ENCODE measurements around the gene CRB3. TPM values are rescaled to one million over a fixed set of nuclear protein-coding genes. Genes with fewer than 3 reads are reported as not detected.
"Not testable (repeated sequence)": the region's sequence is repeated elsewhere in the genome, so short reads cannot be mapped to it uniquely, and the experiment has no call there.

CRB3 gene
- total RNA-seq, 1 donor from 2014 or later = not detected

DNA sequence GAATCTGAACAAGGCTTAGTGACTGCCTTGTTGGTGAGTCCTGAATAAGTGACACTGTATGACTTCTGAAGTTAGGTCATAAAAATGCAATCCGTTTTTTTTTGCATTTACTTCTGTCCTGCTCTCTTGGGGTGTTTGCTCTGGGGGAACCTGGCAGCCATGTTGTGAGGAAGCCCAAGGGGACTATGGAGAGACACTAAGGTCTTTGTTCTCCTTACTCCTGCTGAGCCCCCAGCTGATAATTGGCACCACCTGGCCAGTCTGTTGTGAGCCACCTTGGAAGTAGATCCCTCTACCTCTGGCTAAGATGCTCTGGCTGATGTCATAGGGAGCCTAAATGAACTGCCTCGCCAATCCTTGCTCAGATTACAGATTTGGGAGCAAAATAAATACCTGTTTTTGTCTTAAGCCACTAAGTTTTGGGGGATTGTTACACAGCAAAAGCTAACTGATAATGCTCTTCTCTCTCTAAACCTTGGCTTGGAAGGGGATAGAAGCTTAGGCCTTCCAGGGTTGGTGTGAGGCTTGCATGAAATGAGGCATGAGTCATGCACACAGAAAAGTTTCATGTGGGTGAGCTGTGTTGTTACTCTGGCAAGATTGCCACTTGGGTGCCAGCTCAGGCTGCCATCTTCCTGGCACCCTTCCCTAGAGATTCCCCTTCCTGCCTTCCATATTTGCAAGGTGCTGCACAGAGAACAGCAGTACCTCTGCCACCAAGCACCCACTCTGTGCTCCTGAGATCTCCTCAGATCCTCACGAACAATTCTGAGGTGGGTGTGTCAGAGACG lies 27.9 kb downstream of the CRB3 start:
- no peak for DNase-seq (ENCODE audit: low read depth in 2 of 2)

DNA sequence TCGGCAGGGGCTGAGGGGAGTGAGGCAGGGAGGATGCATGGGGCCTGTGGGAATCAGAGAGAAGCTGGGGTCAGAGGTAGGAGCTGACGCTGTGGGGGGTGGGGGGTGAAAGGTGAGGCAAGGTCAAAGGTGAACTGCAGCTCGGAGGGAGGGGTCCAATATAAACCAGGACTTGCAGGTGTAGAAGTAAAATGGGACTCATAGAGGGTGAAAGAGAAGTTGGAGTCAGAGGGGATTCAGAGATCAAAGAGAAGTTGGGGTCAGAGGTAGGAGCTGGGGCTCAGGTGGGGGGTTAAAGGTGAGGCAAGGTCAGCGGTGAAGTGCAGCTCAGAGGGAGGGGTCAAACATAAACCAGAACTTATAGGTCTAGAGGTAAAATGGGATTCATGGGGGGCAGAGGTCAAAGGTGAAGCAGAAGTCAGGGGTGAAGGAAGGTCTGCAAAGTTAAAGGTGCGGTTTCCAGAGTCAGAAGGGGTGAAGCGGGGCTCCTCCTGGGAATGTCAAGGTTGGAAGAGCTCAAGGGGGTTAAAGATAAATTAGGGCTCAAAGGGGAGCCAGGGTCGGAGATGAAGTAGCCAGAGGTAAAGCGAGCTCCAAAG lies 30.5 kb downstream of the CRB3 start:
- DNase-seq (ENCODE audit: low read depth in 2 of 2) = no peak

DNA sequence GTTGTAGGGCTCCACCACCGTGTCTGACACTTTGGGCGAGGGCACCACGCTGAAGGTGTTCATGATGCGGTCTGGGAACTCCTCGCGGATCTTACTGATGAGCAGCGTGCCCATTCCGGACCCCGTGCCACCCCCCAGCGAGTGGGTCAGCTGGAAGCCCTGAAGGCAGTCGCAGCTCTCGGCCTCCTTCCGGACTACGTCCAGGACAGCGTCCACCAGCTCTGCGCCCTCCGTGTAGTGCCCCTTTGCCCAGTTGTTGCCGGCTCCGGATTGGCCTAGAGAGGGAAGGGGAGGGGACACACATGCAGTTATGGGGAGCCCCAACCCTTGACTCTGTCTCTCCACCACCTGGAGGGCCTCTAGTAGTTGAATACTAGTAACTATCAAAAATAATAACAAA lies 31.9 kb downstream of the CRB3 start:
- DNase-seq (ENCODE audit: low read depth in 2 of 2) = no peak

DNA sequence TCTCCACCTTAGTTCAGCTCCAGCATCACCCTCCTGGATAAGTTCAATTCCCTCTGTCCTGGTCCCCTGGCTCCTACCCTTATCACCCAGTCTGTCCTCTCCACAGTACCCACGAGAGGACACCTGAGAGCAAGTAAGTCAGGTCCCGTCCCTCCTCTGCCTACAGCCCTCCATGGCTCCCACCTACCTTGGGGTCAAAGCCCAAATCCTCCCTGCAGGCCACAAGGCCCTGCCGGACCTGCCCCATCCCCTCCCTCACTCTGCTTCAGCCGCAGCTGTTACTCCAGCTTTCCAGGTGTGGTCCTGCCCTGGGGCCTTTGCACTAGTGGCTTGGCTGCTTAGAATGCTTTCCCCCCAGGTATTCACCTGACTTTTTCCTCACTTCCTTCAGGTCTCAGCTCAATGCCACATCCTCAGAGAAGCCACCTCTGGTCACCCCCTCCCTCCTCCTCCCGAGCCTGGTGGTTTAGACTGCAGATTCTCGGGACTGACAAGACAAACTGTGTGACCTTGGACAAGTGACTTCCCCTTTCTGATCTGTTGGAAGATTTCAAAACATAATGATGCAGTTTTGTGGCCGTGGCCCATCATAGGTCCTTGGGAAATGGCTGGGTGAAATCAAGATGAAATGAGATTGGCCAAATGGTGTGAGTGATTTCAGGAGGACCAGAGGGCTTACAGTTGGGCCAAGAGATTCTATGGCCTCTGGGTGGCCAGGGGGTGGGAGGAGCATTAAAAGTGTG lies 34.4 kb downstream of the CRB3 start:
- DNase-seq (ENCODE audit: low read depth in 2 of 2) = no peak

DNA sequence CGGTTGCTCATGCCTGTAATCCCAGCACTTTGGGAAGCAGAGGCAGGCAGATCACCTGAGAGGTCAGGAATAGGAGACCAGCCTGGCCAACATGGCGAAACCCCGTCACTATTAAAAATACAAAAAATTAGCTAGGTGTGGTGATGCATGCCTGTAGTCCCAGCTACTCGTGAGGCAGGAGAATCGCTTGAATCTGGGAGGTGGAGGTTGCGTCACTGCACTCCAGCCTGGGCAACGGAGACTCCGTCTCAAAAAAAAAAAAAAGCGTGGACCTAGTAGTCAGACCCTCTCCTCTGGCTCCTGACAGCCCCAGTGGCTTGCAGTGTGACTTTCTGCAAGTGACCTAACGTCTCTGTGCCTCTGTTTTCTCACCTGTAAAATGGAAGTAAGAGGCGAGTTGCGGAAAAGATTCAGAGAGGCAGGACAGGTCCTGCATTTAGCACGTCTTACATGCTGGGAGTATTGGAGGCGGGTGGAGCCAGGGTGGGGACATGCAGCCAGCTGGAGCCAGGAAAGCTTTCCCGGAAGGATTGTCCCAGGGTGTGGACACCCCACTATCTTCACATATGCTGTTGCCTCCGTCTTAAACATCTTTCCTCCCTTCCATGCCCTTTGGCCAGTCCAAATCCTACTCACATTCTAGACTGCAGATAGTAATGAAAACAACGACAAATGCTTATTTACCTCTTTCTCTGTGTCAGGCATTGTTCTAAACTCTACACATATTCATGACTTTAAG lies 35.1 kb downstream of the CRB3 start:
- no peak for DNase-seq (ENCODE audit: low read depth in 2 of 2)

DNA sequence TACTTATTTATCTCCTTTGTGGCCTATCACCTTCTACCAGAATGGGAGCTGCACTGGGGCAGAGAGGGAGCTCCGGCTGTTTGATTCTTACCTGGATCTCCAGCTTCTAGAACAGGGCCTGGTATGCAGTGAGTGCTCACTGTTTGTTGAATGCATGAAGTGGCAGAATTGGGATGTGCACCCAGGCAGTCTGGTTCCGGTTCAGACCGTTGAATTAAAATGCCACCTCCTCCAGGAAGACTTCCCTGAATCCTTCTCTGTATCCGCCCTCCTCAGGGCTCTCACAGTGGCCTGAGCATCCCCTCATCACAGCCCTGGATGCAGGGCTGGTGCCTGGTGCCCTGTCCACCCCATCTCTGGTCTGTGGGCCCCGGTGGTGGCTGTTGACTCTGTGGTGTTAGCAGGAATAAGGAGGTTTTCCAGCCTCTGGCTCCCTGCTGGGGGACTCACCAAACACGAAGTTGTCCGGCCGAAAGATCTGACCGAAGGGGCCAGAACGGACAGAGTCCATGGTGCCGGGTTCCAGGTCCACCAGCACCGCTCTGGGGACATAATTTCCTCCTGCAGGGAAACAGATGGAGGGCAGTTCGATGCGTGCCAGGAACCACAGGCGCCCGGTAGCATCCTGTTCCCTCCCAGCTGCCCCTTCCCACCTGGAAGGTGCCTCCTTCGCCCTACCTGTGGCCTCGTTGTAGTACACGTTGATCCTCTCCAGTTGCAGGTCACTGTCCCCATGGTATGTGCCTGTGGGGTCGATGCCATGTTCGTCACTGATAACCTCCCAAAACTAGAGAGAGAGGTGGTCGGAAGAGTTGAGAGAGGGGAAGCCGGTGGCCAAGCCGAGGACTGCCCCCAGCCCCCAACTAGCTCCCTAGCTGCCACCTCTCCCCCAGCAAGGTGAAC lies 37.0 kb downstream of the CRB3 start:
- DNase-seq (ENCODE audit: low read depth in 2 of 2) = no peak

DNA sequence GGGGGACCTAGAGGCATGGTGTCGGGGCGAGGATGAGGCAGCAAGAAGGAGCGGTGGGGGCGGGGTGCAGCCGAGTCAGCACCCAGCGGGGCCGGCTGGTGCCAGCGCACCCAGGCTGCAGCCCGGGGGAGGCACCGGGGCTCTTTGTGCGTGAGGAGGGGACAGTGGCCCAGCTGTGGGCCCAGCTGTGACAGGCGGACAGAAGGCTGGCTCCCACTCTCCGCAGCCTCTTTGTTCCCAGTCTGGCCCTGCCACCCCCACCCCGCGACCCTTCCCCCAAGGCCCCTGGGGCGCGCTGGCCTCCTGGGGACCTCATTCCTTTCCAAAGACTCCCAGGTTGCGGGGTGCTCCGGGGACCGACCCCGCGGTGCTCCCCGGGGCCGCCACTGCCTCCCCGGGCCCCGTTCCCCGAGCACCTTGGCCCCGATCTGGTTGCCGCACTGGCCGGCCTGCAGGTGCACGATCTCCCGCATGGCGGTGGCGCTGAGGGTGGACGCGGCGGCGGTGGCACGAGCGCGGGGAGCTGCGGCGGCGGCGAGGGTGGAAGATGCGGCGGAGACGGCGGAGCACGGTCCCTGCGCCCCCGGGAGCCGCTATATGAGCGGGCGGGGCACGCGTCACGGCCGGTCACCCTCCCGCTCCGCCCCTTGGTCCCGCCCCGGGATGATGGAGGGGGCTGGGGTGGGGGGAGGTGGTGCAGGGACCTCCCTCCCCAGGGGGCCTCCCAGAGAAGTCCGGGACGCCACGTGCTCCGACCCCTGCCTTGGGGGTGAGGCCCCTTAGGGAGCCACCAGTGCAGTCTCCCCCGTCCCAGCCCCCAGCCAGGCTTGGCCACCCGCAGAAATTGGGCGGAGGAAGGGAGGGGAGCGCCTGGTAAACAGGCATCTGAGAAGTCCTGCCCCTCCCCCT lies 37.9 kb downstream of the CRB3 start, which contains the start of gene TUBB4A:
Gene TUBB4A (minus strand): TSS at position 570 of the 909 bp plus-strand sequence. CDS start 97 bp downstream, at position 473.
- no peak for DNase-seq (ENCODE audit: low read depth in 2 of 2)

DNA sequence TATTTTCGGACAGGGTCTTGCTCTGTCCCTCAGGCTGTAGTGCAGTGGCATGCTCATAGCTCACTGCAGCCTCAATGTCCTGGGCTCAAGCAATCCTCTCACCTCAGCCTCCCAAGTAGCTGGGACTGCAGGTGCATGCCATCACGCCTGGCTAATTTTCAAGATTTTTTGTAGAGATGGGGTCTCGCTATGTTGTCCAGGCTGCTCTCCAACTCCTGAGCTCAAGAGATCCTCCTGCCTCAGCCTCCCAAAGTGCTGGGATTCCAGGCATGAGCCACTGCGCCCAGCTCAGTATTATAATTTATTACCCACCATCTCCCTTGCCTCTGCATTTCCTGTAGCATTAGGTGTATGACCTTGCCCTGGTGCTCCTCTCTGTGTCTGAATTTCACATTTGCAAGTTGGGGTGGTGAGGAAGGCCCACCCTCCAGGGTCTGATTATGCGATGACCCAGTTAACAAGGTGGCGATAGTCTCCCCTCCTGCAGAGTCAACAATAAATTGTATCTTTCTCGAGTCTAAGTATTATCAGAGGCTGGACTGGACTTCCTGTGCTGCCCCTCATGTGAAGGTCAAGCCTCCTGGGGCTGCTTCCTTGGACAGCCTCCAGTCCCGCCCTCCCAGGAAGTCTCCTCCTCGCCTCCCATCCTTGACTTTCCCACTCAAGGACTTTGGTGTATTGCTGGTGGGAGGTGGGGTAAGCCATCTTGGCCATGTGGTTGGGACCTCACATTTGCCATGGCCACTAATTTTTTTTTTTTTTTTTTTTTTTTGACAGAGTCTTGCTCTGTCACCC lies 39.5 kb downstream of the CRB3 start:
- DNase-seq (ENCODE audit: low read depth in 2 of 2) = no peak

DNA sequence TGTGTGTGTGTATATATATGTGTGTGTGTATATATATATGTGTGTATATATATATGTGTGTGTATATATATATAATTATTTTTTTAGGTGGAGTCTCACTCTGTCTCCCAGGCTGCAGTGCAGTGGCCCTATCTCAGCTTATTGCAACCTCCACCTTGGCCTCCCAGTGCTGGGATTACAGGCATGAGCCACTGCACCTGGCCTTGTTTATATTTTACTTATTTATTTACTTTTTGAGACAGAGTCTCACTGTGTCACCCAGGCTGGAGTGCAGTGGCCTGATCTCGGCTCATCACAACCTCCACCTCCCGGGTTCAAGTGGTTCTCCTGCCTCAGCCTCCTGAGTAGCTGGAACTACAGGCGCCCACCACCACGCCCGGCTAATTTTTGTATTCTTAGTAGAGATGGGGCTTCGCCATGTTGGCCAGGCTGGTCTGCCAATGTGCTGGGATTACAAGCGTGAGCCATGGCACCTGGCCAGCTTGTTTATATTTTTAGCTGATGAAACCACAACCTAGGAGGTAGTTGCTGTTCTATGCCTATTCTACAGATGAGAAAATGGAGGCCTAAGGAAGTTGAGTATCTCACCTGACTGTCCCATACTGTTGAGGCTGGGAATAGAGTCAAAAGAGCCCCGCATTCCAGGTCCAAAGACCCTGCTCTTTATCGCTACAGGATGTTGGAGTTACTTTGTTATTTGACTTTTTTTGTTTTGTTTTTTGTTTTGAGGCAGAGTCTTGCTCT lies 44.1 kb downstream of the CRB3 start:
- DNase-seq (ENCODE audit: low read depth in 2 of 2) = not testable (repeated sequence)

DNA sequence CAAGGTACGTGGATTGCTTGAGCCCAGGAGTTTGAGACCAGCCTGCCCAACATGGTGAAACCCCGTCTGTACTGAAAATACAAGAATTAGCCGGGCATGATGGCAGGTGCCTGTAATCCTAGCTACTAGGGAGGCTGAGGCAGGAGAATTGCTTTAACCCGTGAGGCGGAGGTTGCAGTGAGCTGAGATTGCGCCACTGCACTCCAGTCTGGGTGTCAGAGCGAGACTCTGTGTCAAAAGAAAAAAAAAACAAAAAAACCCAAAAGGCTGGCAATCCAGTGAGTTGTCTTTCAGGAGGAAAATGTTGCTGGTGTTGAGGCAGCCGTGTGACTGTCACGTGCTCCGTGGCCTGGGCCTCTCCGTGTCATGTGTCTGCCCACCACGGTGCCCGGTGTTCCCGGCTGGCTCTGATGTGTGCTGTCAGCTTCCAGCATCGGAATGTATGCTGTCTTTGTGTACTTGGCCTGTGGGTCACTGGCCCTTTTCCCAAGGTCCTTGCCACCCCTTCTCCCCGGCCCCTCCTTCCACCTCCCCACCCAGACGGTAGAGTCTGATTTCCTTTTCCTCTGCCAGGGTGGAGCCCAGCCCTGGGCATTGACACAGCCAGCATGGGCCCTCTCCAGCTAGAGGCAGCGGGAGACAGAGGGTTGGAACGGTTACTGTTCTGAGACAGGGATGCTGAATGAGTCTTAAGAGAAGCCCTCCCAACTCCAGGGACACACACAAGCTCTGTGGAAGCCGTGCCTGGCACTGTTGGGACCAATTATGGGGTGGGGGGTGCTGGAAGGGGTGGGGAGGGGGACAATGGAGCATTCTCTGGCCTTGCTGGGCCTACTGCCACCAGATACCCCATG lies 45.3 kb downstream of the CRB3 start:
- DNase-seq (ENCODE audit: low read depth in 2 of 2) = no peak

DNA sequence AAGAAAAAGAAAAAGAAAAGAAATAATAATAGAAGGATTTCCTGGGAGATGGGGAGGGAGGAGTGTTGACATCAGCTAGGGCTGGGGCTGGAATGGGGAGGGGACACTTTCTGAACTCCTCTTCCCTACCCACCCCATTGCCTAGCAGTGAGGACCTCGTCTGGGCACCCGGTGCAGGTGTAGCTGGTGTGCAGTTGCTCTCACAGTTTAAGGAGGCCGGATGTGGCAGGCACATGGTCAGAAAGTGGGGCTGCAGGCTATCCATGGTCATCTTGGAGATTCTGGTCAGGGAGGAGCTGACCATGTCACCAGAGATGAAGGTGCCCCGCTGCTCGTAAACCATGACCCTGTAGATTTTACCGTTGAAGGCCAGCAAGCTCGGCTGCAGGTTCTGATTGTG lies 46.5 kb downstream of the CRB3 start:
- DNase-seq (ENCODE audit: low read depth in 2 of 2) = no peak

DNA sequence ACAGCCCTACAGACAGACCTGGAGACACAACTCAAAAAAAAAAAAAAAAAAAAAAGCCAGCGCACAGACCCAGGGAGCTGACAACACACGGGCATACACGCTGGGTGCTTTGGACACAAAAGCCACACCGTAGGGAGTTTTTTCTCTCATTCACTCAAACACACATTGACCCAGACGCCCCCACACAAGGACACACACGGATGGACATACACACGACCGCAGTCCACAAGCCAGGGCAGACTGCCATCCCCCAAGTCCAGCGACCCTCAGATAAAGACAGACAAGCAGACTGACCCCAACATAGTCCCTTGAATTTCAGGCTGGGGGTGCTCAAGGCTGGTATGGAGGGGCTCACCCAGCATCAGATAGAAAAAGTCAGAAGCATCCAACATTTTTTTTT lies 50.0 kb downstream of the CRB3 start:
- DNase-seq (ENCODE audit: low read depth in 2 of 2) = no peak

DNA sequence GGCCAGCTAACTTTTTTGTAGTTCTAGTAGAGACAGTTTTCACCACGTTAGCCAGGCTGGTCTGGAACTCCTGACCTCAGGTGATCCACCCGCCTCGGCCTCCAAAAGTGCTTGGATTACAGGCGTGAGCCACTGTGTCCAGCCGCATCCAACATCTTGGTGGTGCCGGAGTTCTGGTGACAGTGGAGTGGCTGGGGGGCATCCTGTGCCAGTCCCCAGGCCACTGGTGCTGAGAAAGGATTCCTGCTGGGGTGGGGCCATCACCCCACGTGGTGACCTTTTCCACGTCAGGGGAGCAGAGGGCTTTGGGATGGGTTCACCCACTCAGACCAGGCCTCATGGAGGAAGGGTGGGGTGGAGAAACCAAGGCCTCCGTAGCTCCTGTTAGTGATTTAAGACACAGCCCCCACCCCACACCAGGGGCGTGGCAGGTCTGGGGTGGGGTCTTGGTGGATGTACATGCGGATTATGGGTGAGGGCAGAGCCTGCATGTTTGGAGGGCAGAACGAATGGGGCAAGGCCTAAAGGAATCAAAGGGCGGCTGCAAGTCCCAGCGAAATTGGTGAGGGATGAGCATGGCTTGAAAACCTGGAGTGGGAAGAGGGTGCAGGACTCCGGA lies 51.0 kb downstream of the CRB3 start:
- DNase-seq (ENCODE audit: low read depth in 2 of 2) = no peak

DNA sequence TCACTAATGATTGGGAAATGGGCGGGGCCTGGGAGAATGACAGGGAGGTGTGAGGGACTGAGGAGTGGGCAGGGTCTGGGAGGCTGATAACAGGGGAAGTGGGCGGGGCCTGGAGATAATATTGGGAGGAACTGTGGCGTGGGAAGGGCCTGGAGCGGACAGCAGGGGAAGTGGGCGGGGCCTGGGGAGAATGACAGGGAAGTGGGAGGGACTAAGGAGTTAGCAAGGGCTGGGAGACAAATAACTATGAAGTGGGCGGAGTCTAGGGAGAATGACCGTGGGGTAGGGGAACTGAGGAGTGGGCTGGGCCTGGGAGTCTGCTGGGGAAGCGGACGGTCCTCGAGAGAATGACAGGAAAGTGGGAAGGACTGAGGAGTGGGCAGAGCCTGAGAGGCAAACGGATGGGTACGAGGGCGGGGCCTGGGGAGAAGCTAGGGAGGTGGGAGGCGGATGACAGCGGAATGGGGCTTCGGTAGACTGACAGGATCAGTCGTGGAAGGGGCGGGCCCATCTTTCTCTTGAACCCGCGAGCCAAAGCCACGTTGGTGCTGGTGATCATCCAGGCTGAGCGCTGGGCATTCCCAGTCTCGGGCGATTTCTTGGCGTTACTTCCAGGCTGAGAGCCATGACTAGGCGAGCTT lies 52.1 kb downstream of the CRB3 start:
- peak; percentile 95 to 96 for DNase-seq (ENCODE audit: low read depth in 2 of 2)

Data from lung microvascular endothelial cell (primary cell).